ENCODE data around the gene ATF2.

DNA sequence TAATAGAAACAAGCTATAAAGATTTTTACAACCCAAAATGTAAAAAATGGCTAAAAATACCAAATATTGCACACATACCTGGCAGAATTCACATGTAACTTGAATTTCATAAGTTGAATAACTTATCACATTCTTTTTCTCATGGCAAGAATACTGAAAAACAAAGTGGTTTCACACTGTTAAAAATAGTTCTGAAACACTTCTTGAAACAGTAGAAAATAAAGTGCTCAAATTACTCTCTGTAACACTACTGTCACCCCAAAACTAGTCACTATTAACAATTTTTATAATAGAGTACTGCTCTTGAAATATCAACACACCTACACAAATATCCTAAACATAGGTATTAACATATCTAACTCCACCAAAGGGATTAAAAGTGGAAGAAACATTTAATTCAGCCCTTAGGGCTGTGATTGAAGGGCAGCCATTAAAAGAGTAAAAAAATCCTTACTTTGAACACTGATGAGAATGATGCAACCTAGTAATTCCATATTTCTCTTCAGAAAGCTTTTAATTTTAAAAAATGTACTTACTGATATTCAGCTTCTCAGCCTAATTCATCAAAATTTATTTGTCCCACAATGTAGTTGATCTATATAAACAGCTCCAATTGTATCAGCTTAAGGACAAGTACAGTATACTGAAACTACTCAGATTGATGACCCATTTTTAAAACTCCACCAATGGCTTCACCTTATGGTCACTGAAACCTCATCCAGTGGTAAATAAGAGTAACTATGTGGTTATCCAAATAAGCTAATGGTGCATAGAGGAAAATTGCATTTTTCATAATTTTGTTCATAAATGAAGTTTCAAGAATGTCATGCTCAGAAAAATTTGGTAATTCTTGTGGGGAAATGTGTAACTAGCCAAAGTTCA lies 31.4 kb downstream of the ATF2 start:
- TF ChIP-seq, protein P1, sequence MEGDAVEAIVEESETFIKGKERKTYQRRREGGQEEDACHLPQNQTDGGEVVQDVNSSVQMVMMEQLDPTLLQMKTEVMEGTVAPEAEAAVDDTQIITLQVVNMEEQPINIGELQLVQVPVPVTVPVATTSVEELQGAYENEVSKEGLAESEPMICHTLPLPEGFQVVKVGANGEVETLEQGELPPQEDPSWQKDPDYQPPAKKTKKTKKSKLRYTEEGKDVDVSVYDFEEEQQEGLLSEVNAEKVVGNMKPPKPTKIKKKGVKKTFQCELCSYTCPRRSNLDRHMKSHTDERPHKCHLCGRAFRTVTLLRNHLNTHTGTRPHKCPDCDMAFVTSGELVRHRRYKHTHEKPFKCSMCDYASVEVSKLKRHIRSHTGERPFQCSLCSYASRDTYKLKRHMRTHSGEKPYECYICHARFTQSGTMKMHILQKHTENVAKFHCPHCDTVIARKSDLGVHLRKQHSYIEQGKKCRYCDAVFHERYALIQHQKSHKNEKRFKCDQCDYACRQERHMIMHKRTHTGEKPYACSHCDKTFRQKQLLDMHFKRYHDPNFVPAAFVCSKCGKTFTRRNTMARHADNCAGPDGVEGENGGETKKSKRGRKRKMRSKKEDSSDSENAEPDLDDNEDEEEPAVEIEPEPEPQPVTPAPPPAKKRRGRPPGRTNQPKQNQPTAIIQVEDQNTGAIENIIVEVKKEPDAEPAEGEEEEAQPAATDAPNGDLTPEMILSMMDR (conservative IDR thresholded peaks at IDR 0.05 in 1 of 2, IDR thresholded peaks at IDR 0.05 in 1 of 2; ENCODE audit: low read depth in 1 of 2, low read length in 2 of 2), result no peak
- TF ChIP-seq EZH2 (IDR thresholded peaks at IDR 0.05; ENCODE audit: low read length, missing control alignments), result no peak
